IMR-90 (cell line): Measurements from ENCODE around the gene SECISBP2. TPM values are rescaled to one million over a fixed set of nuclear protein-coding genes. Genes with fewer than 3 reads are reported as not detected.

ENCODE experiments used
- ATAC-seq: fragments of 200-7000 bp; cut with Tn5 transposase; 2 replicates; pipeline ENCODE4 v1.9.1; 2020; ENCODE audit warnings: low read depth, mild to moderate bottlenecking, moderate library complexity
- BruUV-seq: library from RNA; stranded (reverse); fragments of 400-500 nt; replicated peaks from 2 replicates; lab custom pipeline; 2021; lab: Mats Ljungman, UMichigan
- CTCF ChIA-PET: fragments of 300-600 bp; formaldehyde crosslinking; extraction: SDS; loops from one replicate; lab custom pipeline; 2021; ENCODE audit warnings: antibody characterized with exemption; lab: Yijun Ruan, JAX
- POLR2A ChIA-PET: fragments of 300-600 bp; sonication (Branson Sonifier 250); formaldehyde crosslinking; loops from one replicate; lab custom pipeline; 2022; ENCODE audit warnings: antibody characterized with exemption; ENCODE audit not compliant: unreplicated experiment; lab: Charles Lee
- DNase-seq: peaks from one replicate; pipeline ENCODE4 v3.0.0; 2013
- H2AFZ ChIP-seq: replicated peaks from 2 replicates; pipeline ENCODE3; 2013; ENCODE audit warnings: low read length, mild to moderate bottlenecking; ENCODE audit not compliant: poor library complexity
- H2AK5ac ChIP-seq: 2 replicates; pipeline ENCODE4 v1.6.1; 2013; ENCODE audit warnings: low read depth, low read length, inconsistent platforms
- H2AK9ac ChIP-seq: replicated peaks from 2 replicates; pipeline ENCODE3; 2013; ENCODE audit warnings: mild to moderate bottlenecking, low read depth, low read length, moderate library complexity; ENCODE audit not compliant: poor library complexity
- H2BK120ac ChIP-seq: 2 replicates; pipeline ENCODE4 v1.6.1; 2013; ENCODE audit warnings: low read depth, low read length, inconsistent platforms
- H2BK15ac ChIP-seq: 3 replicates; pipeline ENCODE4 v1.6.1; 2013; ENCODE audit warnings: low read depth, low read length, inconsistent platforms
- H2BK20ac ChIP-seq: 2 replicates; pipeline ENCODE4 v1.6.1; 2013; ENCODE audit warnings: low read depth, mild to moderate bottlenecking, inconsistent platforms, low read length, moderate library complexity
- H2BK5ac ChIP-seq: 2 replicates; pipeline ENCODE4 v1.6.1; 2013; ENCODE audit warnings: mild to moderate bottlenecking, low read depth, low read length, inconsistent platforms; ENCODE audit not compliant: poor library complexity, severe bottlenecking
- H3K14ac ChIP-seq: replicated peaks from 2 replicates; pipeline ENCODE4 v1.6.1; 2013; ENCODE audit warnings: low read depth, low read length, inconsistent platforms
- H3K18ac ChIP-seq: 2 replicates; pipeline ENCODE4 v1.6.1; 2013; ENCODE audit warnings: low read depth, low read length, control low read depth
- H3K23ac ChIP-seq: 2 replicates; pipeline ENCODE4 v1.6.1; 2013; ENCODE audit warnings: low read depth, low read length, inconsistent platforms
- H3K27ac ChIP-seq: 2 replicates; pipeline ENCODE4 v1.5.1; 2013; ENCODE audit warnings: mild to moderate bottlenecking, control low read depth, low read length; ENCODE audit not compliant: insufficient read depth
- H3K27me3 ChIP-seq: 2 replicates; pipeline ENCODE4 v1.6.1; 2013; ENCODE audit warnings: low read length; ENCODE audit not compliant: control insufficient read depth, insufficient read depth
- H3K36me3 ChIP-seq: 2 replicates; pipeline ENCODE4 v1.6.1; 2013; ENCODE audit warnings: low read length, mixed read lengths; ENCODE audit not compliant: control insufficient read depth, insufficient read depth
- H3K4ac ChIP-seq: 2 replicates; pipeline ENCODE4 v1.6.1; 2013; ENCODE audit warnings: low read depth, low read length, inconsistent platforms
- H3K4me1 ChIP-seq: 2 replicates; pipeline ENCODE4 v1.6.1; 2013; ENCODE audit warnings: low read length, mixed read lengths; ENCODE audit not compliant: control insufficient read depth, insufficient read depth
- H3K4me2 ChIP-seq: 2 replicates; pipeline ENCODE4 v1.6.1; 2013; ENCODE audit warnings: low read depth, mild to moderate bottlenecking, control low read depth, low read length, moderate library complexity
- H3K4me3 ChIP-seq: 2 replicates; pipeline ENCODE4 v1.5.1; 2013; ENCODE audit warnings: low read depth, mild to moderate bottlenecking, control low read depth, low read length, moderate library complexity; ENCODE audit not compliant: insufficient read depth
- H3K56ac ChIP-seq: 2 replicates; pipeline ENCODE4 v1.6.1; 2013; ENCODE audit warnings: low read length, inconsistent platforms; ENCODE audit not compliant: insufficient read depth; ENCODE audit errors: extremely low read depth
- H3K79me1 ChIP-seq, 2 experiments: 2 replicates each; pipeline ENCODE4 v1.6.1; 2013; ENCODE audit warnings: low read length in 2 of 2, inconsistent platforms in 1 of 2, low read depth in 1 of 2
- H3K9ac ChIP-seq: 2 replicates; pipeline ENCODE4 v1.6.1; 2013; ENCODE audit warnings: low read depth, low read length, control low read depth
- H3K9me1 ChIP-seq: 2 replicates; pipeline ENCODE4 v1.6.1; 2013; ENCODE audit warnings: low read length, inconsistent platforms; ENCODE audit not compliant: insufficient read depth
- H3K9me3 ChIP-seq: 2 replicates; pipeline ENCODE4 v1.6.1; 2013; ENCODE audit warnings: low read length; ENCODE audit not compliant: control insufficient read depth, insufficient read depth
- H4K20me1 ChIP-seq: 2 replicates; pipeline ENCODE4 v1.6.1; 2013; ENCODE audit warnings: low read length, inconsistent platforms; ENCODE audit not compliant: insufficient read depth
- H4K5ac ChIP-seq: 2 replicates; pipeline ENCODE4 v1.6.1; 2013; ENCODE audit warnings: mild to moderate bottlenecking, low read depth, low read length, control low read depth
- H4K8ac ChIP-seq, 2 experiments: 2 replicates each; pipeline ENCODE4 v1.6.1; 2013; ENCODE audit warnings: low read depth in 2 of 2, low read length in 2 of 2, control low read depth in 1 of 2, inconsistent platforms in 1 of 2
- H4K91ac ChIP-seq: 2 replicates; pipeline ENCODE4 v1.6.1; 2013; ENCODE audit warnings: low read depth, low read length, inconsistent platforms; ENCODE audit not compliant: insufficient read depth
- BHLHE40 ChIP-seq: fragments of 150-350 bp; IDR thresholded peaks from 2 replicates; pipeline ENCODE4 v1.6.1; 2016; ENCODE audit warnings: mild to moderate bottlenecking, low read depth, low read length
- CEBPB ChIP-seq: IDR thresholded peaks from 2 replicates; pipeline ENCODE4 v1.6.1; 2012; ENCODE audit warnings: low read depth, low read length, improper control_type of control experiment
- CHD1 ChIP-seq: IDR thresholded peaks from 2 replicates; pipeline ENCODE4 v1.6.1; 2012; ENCODE audit warnings: low read depth, low read length, improper control_type of control experiment
- FOS ChIP-seq: fragments of 150-350 bp; IDR thresholded peaks from 2 replicates; pipeline ENCODE4 v1.6.1; 2016; ENCODE audit warnings: low read depth, low read length
- MAFK ChIP-seq: IDR thresholded peaks from 2 replicates; pipeline ENCODE4 v1.6.1; 2012; ENCODE audit warnings: low read depth, low read length, improper control_type of control experiment
- MAZ ChIP-seq: IDR thresholded peaks from 2 replicates; pipeline ENCODE4 v1.6.1; 2012; ENCODE audit warnings: low read depth, mild to moderate bottlenecking, low read length, improper control_type of control experiment, moderate library complexity, borderline replicate concordance
- MXI1 ChIP-seq: IDR thresholded peaks from 2 replicates; pipeline ENCODE4 v1.6.1; 2012; ENCODE audit warnings: low read depth, mild to moderate bottlenecking, low read length, moderate library complexity, borderline replicate concordance
- POLR2A ChIP-seq: IDR thresholded peaks from 2 replicates; pipeline ENCODE4 v1.6.1; 2012; ENCODE audit warnings: mild to moderate bottlenecking, low read depth, low read length
- RAD21 ChIP-seq: IDR thresholded peaks from 2 replicates; pipeline ENCODE4 v1.6.1; 2012; ENCODE audit warnings: low read length, improper control_type of control experiment
- RCOR1 ChIP-seq: IDR thresholded peaks from 2 replicates; pipeline ENCODE4 v1.6.1; 2012; ENCODE audit warnings: mild to moderate bottlenecking, low read length, improper control_type of control experiment; ENCODE audit not compliant: insufficient replicate concordance
- RFX5 ChIP-seq: IDR thresholded peaks from 2 replicates; pipeline ENCODE4 v1.8.0; 2012; ENCODE audit warnings: low read depth, mild to moderate bottlenecking, low read length, moderate library complexity
- SMC3 ChIP-seq: fragments of 150-350 bp; IDR thresholded peaks from 2 replicates; pipeline ENCODE4 v1.6.1; 2016; ENCODE audit warnings: low read depth, mild to moderate bottlenecking, antibody characterized with exemption, low read length, moderate library complexity
- WGBS, 2 experiments: methylation state at CpG; one replicate each; pipeline versions ENCODE4 v1.1.5 to v1.1.7; 2013; ENCODE audit warnings: missing lambda C conversion rate in 2 of 2; ENCODE audit not compliant: insufficient read length in 1 of 2; ENCODE audit errors: extremely low coverage in 2 of 2; 5-methylcytosine and 5-hydroxymethylcytosine counted together
- dilution Hi-C: fragments of 300-500 bp; cut with HindIII; formaldehyde crosslinking; loops from one replicate; pipeline ENCODE4 v1.14.3; 2018; ENCODE audit warnings: low sequenced_read_pairs; ENCODE audit not compliant: unreplicated experiment
- in situ Hi-C: fragments of 300-500 bp; cut with MboI; formaldehyde crosslinking; loops from 3 replicates; pipeline ENCODE4 v1.14.3; 2019; ENCODE audit warnings: low sequenced_read_pairs, inconsistent platforms, mixed read lengths
- intact Hi-C: fragments of 100-400 bp; cut with micrococcal nuclease; formaldehyde crosslinking; loops from 2 replicates; pipeline ENCODE4 v1.10.0; 2022
- polyA plus RNA-seq, 3 experiments: library from polyadenylated mRNA; depleted of rRNA; stranded (reverse); fragments of >200 nt; gene quantifications; 2 replicates each; pipeline ENCODE4 v1.2.3, GENCODE V29; 2012; ENCODE audit warnings: low replicate concordance in 1 of 3
- total RNA-seq: library from RNA; depleted of rRNA; stranded (reverse); fragments of >200 nt; gene quantifications from 2 replicates; pipeline ENCODE4 v1.2.3, GENCODE V29; 2012
- TF ChIP-seq, protein P1 (sequence below): conservative IDR thresholded peaks from 2 replicates; pipeline ENCODE4 v1.5.1; 2012; ENCODE audit warnings: mild to moderate bottlenecking, low read depth, low read length, improper control_type of control experiment
- TF ChIP-seq, protein P2 (sequence below): fragments of 150-350 bp; IDR thresholded peaks from 2 replicates; pipeline ENCODE4 v1.6.1; 2016; ENCODE audit warnings: low read depth, mild to moderate bottlenecking, low read length, moderate library complexity, borderline replicate concordance
- TF ChIP-seq, protein P3 (sequence below): fragments of 150-350 bp; IDR thresholded peaks from 2 replicates; pipeline ENCODE4 v1.6.1; 2017; ENCODE audit warnings: mild to moderate bottlenecking, antibody characterized with exemption, low read length, low read depth

Gene SECISBP2
- total and polyA plus RNA-seq, 2 of the 4 experiments (the other 2 are of a cell fraction): 16.4 to 18.8 TPM

DNA sequence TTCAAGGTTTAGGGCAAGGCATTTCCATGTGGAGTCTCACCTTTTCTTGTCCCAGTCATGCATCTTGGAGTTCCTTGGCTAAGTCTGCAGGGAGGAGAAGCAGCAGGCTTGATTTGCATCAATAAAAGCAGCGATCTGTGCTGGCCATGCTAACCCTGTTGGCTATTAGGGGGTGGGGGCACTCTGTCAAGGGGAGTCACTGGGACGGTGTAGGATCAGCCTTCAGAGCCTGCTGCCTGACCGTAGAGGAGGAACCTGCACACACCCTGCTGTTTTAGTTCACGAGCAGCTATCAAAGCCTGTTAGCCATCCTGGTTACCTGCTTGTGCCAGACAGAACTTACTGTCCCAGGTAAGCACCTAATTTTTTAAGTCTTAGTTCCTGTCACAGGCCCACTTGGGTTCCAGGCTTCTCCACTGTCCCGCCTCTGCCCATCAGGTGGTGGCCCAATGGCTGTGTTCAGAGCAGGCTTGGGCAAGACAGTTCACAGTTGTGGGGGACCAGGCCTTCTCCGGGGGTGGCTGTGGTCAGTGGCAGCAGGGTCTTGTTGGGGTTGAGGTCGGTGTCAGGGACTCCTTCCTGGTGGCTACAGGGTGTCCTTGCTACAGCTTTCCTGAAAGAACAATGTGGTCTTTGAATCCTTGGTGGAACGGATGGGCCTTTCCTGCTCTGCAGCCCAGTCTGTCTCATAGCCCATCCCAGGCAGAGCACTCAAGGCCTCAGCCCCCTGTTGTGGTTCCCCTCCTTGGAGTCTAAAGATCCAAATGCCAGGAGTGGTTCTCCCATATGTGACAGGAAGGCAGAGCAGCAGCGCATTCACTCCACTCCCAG is 43.7 kb downstream of the SECISBP2 start:
- Histone ChIP-seq H4K8ac (no peak overlapping the region), H3K9me1 (no peaks in the 10 kb centered on the region), H4K5ac (no peak overlapping the region), H2AFZ (no peak overlapping the region), H3K4me2 (no peak overlapping the region), H2BK15ac (no peak overlapping the region), H3K4ac (no peak overlapping the region), H3K27me3 (no peaks in the 10 kb centered on the region), H2AK9ac (no peak overlapping the region), H3K4me3 (no peak overlapping the region), H3K79me1 (no peaks in the 10 kb centered on the region), H2AK5ac (no peak overlapping the region), H4K20me1 (no peaks in the 10 kb centered on the region), H3K9ac (no peak overlapping the region), H2BK20ac (no peak overlapping the region), H3K56ac (no peak overlapping the region), H3K9me3 (no peaks in the 10 kb centered on the region), H2BK5ac (no peak overlapping the region), H3K23ac (no peak overlapping the region), H3K36me3 (peaks cover 45% of the 10 kb centered on the region), H3K18ac (no peak overlapping the region), H3K14ac (no peak overlapping the region), H4K91ac (no peak overlapping the region), H3K27ac (no peak overlapping the region), H3K4me1 (no peaks in the 10 kb centered on the region), H2BK120ac (no peak overlapping the region)
- ATAC-seq (no peak), DNase-seq (no peak)
- dilution Hi-C loops (no loop called here), in situ Hi-C loops (no loop called here), intact Hi-C loops (no loop called here)
- CTCF ChIA-PET: no interaction called here
- 83% methylated on average over 2 of the region's 9 CpGs; no CpG with 5 or more reads in 1 of the 2 experiments for WGBS, 2 experiments
- POLR2A ChIA-PET: no interaction called here
- no TSS peak for BruUV-seq
- TF ChIP-seq RCOR1 (no peak), MAFK (no peak), MXI1 (no peak), MAZ (no peak), CEBPB (no peak), RAD21 (no peak), RFX5 (no peak), POLR2A (no peak), CHD1 (no peak), BHLHE40 (no peak), SMC3 (no peak), FOS (no peak)
- TF ChIP-seq, protein P1, sequence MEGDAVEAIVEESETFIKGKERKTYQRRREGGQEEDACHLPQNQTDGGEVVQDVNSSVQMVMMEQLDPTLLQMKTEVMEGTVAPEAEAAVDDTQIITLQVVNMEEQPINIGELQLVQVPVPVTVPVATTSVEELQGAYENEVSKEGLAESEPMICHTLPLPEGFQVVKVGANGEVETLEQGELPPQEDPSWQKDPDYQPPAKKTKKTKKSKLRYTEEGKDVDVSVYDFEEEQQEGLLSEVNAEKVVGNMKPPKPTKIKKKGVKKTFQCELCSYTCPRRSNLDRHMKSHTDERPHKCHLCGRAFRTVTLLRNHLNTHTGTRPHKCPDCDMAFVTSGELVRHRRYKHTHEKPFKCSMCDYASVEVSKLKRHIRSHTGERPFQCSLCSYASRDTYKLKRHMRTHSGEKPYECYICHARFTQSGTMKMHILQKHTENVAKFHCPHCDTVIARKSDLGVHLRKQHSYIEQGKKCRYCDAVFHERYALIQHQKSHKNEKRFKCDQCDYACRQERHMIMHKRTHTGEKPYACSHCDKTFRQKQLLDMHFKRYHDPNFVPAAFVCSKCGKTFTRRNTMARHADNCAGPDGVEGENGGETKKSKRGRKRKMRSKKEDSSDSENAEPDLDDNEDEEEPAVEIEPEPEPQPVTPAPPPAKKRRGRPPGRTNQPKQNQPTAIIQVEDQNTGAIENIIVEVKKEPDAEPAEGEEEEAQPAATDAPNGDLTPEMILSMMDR: no peak
- TF ChIP-seq, protein P2, sequence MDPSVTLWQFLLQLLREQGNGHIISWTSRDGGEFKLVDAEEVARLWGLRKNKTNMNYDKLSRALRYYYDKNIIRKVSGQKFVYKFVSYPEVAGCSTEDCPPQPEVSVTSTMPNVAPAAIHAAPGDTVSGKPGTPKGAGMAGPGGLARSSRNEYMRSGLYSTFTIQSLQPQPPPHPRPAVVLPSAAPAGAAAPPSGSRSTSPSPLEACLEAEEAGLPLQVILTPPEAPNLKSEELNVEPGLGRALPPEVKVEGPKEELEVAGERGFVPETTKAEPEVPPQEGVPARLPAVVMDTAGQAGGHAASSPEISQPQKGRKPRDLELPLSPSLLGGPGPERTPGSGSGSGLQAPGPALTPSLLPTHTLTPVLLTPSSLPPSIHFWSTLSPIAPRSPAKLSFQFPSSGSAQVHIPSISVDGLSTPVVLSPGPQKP: no peak
- TF ChIP-seq, protein P3, sequence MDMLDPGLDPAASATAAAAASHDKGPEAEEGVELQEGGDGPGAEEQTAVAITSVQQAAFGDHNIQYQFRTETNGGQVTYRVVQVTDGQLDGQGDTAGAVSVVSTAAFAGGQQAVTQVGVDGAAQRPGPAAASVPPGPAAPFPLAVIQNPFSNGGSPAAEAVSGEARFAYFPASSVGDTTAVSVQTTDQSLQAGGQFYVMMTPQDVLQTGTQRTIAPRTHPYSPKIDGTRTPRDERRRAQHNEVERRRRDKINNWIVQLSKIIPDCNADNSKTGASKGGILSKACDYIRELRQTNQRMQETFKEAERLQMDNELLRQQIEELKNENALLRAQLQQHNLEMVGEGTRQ: no peak
